HepG2 (cell line): Measurements from ENCODE around the gene NRL. TPM values are rescaled to one million over a fixed set of nuclear protein-coding genes. Genes with fewer than 3 reads are reported as not detected.

Experiments used
- AGO1 ChIP-seq: fragments of 200-400 bp; formaldehyde crosslinking; IDR thresholded peaks from 2 replicates; pipeline ENCODE4 v1.6.1; 2017; ENCODE audit warnings: mild to moderate bottlenecking, low read depth, low read length, moderate library complexity; ENCODE audit not compliant: poor library complexity, severe bottlenecking
- CBX1 ChIP-seq: IDR thresholded peaks from one replicate; pipeline ENCODE4 v1.6.1; 2016; ENCODE audit warnings: antibody characterized with exemption, low read depth
- RAD51 ChIP-seq: fragments of 450-650 bp; IDR thresholded peaks from 2 replicates; pipeline ENCODE4 v1.6.1; 2016; ENCODE audit warnings: borderline replicate concordance
- SP1 ChIP-seq, 2 experiments: fragments of 450-650 bp in 1 of 2; sonication (generic) in 1 of 2; formaldehyde crosslinking in 1 of 2; IDR thresholded peaks; 2 replicates each; pipeline versions ENCODE4 v1.4.0 to v1.6.1; 2016 to 2020; ENCODE audit warnings: missing genetic modification reagents in 1 of 2
- ZNF263 ChIP-seq: sonication (generic); formaldehyde crosslinking; IDR thresholded peaks from 2 replicates; pipeline ENCODE4 v1.4.0; 2020; ENCODE audit warnings: missing genetic modification reagents
- polyA plus RNA-seq, 8 experiments: library from polyadenylated mRNA; depleted of rRNA in 3 of 8; stranded (reverse) in 7 of 8; unstranded in 1 of 8; fragments of >200 nt; fragmentation: Illumina TruSeq in 4 of 8; extraction: Trizol in 4 of 8; gene quantifications; 2 replicates each; pipeline versions ENCODE4 v1.2.1 to v1.2.3, GENCODE V29; 2011 to 2016; ENCODE audit warnings: low read depth in 4 of 8, missing spikeins in 1 of 8, mixed read lengths in 1 of 8; ENCODE audit not compliant: insufficient read depth in 1 of 8
- total RNA-seq, 5 experiments: library from RNA; depleted of rRNA; stranded (reverse); fragments of >200 nt; fragmentation: Illumina TruSeq; extraction: Trizol; gene quantifications; 2 replicates each; pipeline ENCODE4 v1.2.3, GENCODE V29; 2016; ENCODE audit warnings: low read depth in 1 of 5
- TF ChIP-seq, protein P1 (sequence below): sonication (generic); formaldehyde crosslinking; IDR thresholded peaks from 2 replicates; pipeline ENCODE4 v1.4.0; 2020; ENCODE audit warnings: mild to moderate bottlenecking, missing genetic modification reagents
- TF ChIP-seq, protein P2 (sequence below): sonication (generic); formaldehyde crosslinking; IDR thresholded peaks from 2 replicates; pipeline ENCODE4 v1.4.0; 2020; ENCODE audit warnings: mild to moderate bottlenecking, missing genetic modification reagents, borderline replicate concordance
- TF ChIP-seq, protein P3 (sequence below): sonication (generic); formaldehyde crosslinking; IDR thresholded peaks from 2 replicates; pipeline ENCODE4 v1.8.1; 2023; ENCODE audit warnings: mild to moderate bottlenecking, inconsistent platforms, moderate library complexity, missing genetic modification reagents, borderline replicate concordance
- TF ChIP-seq, protein P4 (sequence below): sonication (generic); formaldehyde crosslinking; IDR thresholded peaks from 2 replicates; pipeline ENCODE4 v1.9.0; 2021; ENCODE audit warnings: missing genetic modification reagents, borderline replicate concordance
- TF ChIP-seq, protein P5 (sequence below): sonication (generic); formaldehyde crosslinking; IDR thresholded peaks from 2 replicates; pipeline ENCODE4 v1.5.0; 2020; ENCODE audit warnings: missing genetic modification reagents
- TF ChIP-seq, protein P6 (sequence below): sonication (generic); formaldehyde crosslinking; conservative IDR thresholded peaks from 2 replicates; pipeline ENCODE4 v1.8.1; 2023; ENCODE audit warnings: missing genetic modification reagents
- TF ChIP-seq, protein P7 (sequence below): sonication (generic); formaldehyde crosslinking; IDR thresholded peaks from 2 replicates; pipeline ENCODE4 v1.8.0; 2022; ENCODE audit warnings: missing genetic modification reagents, mild to moderate bottlenecking, moderate library complexity, borderline replicate concordance

Gene NRL
- total and polyA plus RNA-seq, 2 of the 13 experiments (the other 11 are each of a cell fraction or from before 2014, with no cell fraction given), result 2.5 to 4.7 TPM

DNA sequence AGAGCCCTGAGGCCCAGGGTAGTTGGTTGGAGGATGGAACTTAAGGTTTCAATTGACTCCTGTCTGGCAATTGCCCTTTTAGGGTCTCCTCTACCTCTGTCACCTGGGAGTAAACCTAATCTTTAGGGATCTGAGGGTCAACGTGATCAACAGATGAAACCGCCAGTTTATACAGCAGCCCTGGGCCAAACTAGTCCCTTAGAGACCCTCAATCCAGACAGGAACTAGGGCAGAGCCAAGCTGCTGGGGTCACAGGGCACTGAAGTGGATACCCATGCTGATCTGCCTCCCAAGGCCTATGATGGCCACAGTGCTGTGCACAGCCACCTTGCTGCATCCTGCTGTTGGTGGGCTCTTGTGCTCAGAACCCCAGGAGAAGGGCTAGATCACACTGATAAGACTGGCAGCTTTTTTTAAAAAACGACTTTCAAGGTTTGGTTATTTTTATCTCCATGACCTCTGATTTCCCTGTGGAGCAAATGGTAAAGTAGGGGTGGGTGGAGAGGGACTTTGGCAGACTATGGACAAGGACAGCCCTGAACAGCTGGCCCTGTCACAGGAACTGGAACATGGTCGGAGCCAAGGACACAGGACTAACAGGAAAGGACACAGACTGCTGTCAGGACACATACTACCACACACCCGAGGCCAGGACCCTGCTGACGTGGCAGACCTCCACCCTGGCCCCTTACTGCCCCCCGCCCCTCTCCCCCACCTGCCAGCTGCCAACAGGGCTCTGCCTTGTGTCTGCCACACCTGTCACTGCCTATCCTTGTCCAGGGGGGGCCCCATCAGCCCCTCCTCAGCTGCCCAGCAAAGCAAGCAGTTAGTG lies 16.2 kb upstream of the NRL start (continued):
- TF ChIP-seq, protein P1, sequence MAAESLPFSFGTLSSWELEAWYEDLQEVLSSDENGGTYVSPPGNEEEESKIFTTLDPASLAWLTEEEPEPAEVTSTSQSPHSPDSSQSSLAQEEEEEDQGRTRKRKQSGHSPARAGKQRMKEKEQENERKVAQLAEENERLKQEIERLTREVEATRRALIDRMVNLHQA (CRISPR knock-in tag), result no peak
- TF ChIP-seq AGO1 (no peak), RAD51 (no peak), SP1 (IDR thresholded peaks at IDR 0.05) (no peak), SP1 (CRISPR knock-in tag; IDR thresholded peaks at IDR 0.05) (no peak), ZNF263 (CRISPR knock-in tag) (no peak), CBX1 (no peak)
- TF ChIP-seq, protein P2, sequence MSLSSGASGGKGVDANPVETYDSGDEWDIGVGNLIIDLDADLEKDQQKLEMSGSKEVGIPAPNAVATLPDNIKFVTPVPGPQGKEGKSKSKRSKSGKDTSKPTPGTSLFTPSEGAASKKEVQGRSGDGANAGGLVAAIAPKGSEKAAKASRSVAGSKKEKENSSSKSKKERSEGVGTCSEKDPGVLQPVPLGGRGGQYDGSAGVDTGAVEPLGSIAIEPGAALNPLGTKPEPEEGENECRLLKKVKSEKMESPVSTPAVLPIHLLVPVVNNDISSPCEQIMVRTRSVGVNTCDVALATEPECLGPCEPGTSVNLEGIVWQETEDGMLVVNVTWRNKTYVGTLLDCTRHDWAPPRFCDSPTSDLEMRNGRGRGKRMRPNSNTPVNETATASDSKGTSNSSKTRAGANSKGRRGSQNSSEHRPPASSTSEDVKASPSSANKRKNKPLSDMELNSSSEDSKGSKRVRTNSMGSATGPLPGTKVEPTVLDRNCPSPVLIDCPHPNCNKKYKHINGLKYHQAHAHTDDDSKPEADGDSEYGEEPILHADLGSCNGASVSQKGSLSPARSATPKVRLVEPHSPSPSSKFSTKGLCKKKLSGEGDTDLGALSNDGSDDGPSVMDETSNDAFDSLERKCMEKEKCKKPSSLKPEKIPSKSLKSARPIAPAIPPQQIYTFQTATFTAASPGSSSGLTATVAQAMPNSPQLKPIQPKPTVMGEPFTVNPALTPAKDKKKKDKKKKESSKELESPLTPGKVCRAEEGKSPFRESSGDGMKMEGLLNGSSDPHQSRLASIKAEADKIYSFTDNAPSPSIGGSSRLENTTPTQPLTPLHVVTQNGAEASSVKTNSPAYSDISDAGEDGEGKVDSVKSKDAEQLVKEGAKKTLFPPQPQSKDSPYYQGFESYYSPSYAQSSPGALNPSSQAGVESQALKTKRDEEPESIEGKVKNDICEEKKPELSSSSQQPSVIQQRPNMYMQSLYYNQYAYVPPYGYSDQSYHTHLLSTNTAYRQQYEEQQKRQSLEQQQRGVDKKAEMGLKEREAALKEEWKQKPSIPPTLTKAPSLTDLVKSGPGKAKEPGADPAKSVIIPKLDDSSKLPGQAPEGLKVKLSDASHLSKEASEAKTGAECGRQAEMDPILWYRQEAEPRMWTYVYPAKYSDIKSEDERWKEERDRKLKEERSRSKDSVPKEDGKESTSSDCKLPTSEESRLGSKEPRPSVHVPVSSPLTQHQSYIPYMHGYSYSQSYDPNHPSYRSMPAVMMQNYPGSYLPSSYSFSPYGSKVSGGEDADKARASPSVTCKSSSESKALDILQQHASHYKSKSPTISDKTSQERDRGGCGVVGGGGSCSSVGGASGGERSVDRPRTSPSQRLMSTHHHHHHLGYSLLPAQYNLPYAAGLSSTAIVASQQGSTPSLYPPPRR, result peak; percentile 81; the same call in 1 of the 2 replicates
- TF ChIP-seq, protein P3, sequence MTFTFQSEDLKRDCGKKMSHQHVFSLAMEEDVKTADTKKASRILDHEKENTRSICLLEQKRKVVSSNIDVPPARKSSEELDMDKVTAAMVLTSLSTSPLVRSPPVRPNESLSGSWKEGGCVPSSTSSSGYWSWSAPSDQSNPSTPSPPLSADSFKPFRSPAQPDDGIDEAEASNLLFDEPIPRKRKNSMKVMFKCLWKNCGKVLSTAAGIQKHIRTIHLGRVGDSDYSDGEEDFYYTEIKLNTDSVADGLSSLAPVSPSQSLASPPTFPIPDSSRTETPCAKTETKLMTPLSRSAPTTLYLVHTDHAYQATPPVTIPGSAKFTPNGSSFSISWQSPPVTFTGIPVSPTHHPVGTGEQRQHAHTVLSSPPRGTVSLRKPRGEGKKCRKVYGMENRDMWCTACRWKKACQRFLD (CRISPR knock-in tag), result no peak
- TF ChIP-seq, protein P4, sequence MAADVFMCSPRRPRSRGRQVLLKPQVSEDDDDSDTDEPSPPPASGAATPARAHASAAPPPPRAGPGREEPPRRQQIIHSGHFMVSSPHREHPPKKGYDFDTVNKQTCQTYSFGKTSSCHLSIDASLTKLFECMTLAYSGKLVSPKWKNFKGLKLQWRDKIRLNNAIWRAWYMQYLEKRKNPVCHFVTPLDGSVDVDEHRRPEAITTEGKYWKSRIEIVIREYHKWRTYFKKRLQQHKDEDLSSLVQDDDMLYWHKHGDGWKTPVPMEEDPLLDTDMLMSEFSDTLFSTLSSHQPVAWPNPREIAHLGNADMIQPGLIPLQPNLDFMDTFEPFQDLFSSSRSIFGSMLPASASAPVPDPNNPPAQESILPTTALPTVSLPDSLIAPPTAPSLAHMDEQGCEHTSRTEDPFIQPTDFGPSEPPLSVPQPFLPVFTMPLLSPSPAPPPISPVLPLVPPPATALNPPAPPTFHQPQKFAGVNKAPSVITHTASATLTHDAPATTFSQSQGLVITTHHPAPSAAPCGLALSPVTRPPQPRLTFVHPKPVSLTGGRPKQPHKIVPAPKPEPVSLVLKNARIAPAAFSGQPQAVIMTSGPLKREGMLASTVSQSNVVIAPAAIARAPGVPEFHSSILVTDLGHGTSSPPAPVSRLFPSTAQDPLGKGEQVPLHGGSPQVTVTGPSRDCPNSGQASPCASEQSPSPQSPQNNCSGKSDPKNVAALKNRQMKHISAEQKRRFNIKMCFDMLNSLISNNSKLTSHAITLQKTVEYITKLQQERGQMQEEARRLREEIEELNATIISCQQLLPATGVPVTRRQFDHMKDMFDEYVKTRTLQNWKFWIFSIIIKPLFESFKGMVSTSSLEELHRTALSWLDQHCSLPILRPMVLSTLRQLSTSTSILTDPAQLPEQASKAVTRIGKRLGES, result no peak
- TF ChIP-seq, protein P5, sequence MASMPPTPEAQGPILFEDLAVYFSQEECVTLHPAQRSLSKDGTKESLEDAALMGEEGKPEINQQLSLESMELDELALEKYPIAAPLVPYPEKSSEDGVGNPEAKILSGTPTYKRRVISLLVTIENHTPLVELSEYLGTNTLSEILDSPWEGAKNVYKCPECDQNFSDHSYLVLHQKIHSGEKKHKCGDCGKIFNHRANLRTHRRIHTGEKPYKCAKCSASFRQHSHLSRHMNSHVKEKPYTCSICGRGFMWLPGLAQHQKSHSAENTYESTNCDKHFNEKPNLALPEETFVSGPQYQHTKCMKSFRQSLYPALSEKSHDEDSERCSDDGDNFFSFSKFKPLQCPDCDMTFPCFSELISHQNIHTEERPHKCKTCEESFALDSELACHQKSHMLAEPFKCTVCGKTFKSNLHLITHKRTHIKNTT (CRISPR knock-in tag), result no peak
- TF ChIP-seq, protein P6, sequence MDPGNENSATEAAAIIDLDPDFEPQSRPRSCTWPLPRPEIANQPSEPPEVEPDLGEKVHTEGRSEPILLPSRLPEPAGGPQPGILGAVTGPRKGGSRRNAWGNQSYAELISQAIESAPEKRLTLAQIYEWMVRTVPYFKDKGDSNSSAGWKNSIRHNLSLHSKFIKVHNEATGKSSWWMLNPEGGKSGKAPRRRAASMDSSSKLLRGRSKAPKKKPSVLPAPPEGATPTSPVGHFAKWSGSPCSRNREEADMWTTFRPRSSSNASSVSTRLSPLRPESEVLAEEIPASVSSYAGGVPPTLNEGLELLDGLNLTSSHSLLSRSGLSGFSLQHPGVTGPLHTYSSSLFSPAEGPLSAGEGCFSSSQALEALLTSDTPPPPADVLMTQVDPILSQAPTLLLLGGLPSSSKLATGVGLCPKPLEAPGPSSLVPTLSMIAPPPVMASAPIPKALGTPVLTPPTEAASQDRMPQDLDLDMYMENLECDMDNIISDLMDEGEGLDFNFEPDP (CRISPR knock-in tag), result no peak
- TF ChIP-seq, protein P7, sequence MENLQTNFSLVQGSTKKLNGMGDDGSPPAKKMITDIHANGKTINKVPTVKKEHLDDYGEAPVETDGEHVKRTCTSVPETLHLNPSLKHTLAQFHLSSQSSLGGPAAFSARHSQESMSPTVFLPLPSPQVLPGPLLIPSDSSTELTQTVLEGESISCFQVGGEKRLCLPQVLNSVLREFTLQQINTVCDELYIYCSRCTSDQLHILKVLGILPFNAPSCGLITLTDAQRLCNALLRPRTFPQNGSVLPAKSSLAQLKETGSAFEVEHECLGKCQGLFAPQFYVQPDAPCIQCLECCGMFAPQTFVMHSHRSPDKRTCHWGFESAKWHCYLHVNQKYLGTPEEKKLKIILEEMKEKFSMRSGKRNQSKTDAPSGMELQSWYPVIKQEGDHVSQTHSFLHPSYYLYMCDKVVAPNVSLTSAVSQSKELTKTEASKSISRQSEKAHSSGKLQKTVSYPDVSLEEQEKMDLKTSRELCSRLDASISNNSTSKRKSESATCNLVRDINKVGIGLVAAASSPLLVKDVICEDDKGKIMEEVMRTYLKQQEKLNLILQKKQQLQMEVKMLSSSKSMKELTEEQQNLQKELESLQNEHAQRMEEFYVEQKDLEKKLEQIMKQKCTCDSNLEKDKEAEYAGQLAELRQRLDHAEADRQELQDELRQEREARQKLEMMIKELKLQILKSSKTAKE (CRISPR knock-in tag), result peak; percentile 92
